Measurements from ENCODE around the gene CCZ1B. TPM values are rescaled to one million over a fixed set of nuclear protein-coding genes. Genes with fewer than 3 reads are reported as not detected.
"Not testable (repeated sequence)": the region's sequence is repeated elsewhere in the genome, so short reads cannot be mapped to it uniquely, and the experiment has no call there.

The CCZ1B gene
- total RNA-seq, 1 donor from 2014 or later, result 117 TPM

DNA sequence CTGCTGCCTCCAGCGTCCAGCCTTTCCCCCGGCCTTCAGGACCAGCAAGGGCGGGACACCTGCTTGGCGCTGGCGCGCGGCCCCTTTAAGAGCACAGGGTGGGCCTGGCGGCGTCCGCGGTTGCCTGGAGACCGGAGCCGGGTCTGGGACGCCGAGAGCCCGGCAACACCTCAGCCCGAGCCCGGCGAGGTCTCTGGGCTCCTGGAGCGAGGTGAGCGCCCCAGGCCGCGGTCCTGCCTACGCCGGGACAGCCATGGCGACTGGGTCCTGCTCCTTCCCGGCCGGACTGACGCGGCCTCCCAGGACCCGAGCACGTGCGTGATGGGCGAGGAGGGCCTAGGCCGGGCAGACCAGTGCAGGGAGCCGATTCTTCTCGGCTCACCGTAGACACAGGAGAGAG is 72.1 kb downstream of the CCZ1B start, which contains the start of gene RSPH10B2:
Gene RSPH10B2 (plus strand): TSS at position 140 of the 400 bp plus-strand sequence. CDS start 3,575 bp downstream, outside the sequence.
- not testable (repeated sequence) for FAIRE-seq; DNase-seq (ENCODE audit: low spot score in 2 of 2)

DNA sequence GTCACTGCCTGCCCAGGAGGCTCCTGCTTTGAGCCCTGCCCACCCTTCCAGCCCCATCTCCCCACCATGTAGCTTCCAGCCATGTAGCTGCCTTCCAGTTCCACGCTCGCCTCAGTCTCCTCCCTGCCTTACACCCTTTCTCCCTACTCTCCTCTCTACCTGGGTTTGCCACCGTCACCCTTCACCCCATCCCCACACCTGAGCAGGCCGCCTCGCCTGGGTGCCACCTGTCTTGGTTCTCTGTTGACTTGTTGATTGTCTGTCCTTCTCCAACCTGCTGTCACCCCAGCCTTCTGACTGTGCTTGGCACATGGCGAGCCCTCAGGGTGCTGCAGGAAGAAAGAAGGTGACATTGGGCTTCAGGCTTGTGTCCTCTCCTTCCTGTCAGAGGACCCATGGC is 75.9 kb downstream of the CCZ1B start:
- FAIRE-seq; DNase-seq (ENCODE audit: low spot score in 2 of 2): not testable (repeated sequence)

DNA sequence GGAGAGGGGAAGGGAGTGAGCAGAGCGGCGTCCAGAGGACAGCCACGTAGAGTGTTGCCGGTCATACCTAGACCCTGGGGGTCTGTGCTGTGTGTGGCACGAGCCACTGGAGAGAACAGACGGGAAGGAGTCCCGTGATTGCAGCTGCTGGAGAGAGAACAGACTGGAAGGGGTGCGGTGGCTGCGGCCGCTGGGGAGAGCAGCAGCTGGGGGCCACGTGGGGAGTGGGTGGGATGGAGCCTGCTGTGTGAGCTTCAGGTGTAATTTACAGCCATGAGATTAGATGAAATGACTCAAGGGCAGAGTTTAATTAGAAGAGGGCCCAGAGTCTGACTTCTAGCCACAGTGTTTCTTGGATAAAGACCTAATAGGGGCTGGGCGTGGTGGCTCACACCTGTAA is 76.7 kb downstream of the CCZ1B start:
- not testable (repeated sequence) for FAIRE-seq; DNase-seq (ENCODE audit: low spot score in 2 of 2)

Other genes with a start within 250 kb of the CCZ1B start
- gene ZDHHC4, start 248.8 kb downstream of the CCZ1B start, total RNA-seq, result 52.2 TPM
- gene INTS15, start 236.3 kb downstream of the CCZ1B start, total RNA-seq, result 22.4 TPM
- gene ZNF853, start 210.7 kb downstream of the CCZ1B start, total RNA-seq, result 23.6 TPM
- gene ZNF316, start 189.0 kb downstream of the CCZ1B start, total RNA-seq, result 15.5 TPM
- gene ZNF12, start 119.3 kb downstream of the CCZ1B start, total RNA-seq, result 28.1 TPM
- gene RSPH10B2, start 72.2 kb downstream of the CCZ1B start, total RNA-seq, result 1.2 TPM

Data from frontal cortex (tissue), 4 donors.